IPS DF 6.9 (cell line): ENCODE data around the gene RXRB.

ENCODE experiments used
- DNase-seq: peaks from one replicate; pipeline ENCODE4 v3.0.0-alpha.2; 2013; ENCODE audit warnings: low read depth, low spot score
- H3K27ac ChIP-seq: one replicate; pipeline ENCODE4 v1.5.1; 2013; ENCODE audit warnings: low read length, control low read depth
- H3K27me3 ChIP-seq: 2 replicates; pipeline ENCODE4 v1.6.1; 2013; ENCODE audit warnings: mild to moderate bottlenecking, low read length; ENCODE audit not compliant: control insufficient read depth, insufficient read depth
- H3K36me3 ChIP-seq: 2 replicates; pipeline ENCODE4 v1.6.1; 2013; ENCODE audit warnings: low read length; ENCODE audit not compliant: control insufficient read depth, insufficient read depth
- H3K4me1 ChIP-seq: 2 replicates; pipeline ENCODE4 v1.6.1; 2013; ENCODE audit warnings: low read length; ENCODE audit not compliant: control insufficient read depth, insufficient read depth
- H3K4me3 ChIP-seq: 2 replicates; pipeline ENCODE4 v1.5.1; 2013; ENCODE audit warnings: mild to moderate bottlenecking, low read length
- H3K9me3 ChIP-seq: 2 replicates; pipeline ENCODE4 v1.6.1; 2013; ENCODE audit warnings: low read length, inconsistent platforms; ENCODE audit not compliant: control insufficient read depth, insufficient read depth
- WGBS: extraction: QIAGEN DNeasy Blood & Tissue Kit; methylation state at CpG from one replicate; pipeline ENCODE4 v1.1.7; 2013; ENCODE audit warnings: mixed read lengths, missing lambda C conversion rate; ENCODE audit not compliant: insufficient read length, insufficient coverage; 5-methylcytosine and 5-hydroxymethylcytosine counted together

Gene RXRB

DNA sequence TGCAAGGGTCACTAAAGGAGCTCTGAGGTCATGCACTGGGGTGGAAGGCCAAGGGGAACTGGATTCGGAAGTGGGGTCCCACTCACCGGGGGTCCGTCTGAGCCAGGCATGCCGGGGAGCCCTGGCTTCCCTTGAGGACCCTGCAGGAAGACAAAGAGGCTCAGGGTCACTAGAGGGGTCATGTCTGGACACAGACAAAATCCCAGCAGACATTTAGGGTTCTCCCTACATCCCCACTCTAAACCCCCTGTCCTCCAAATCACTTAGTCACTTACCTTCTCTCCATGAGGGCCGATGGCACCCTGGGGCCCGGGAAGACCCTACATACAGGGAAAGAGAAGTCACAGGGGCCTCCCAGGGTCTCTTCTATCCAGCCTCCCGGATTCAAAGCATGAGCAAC is 23.6 kb downstream of the RXRB start:
- no peaks in the 10 kb centered on the region for H3K36me3 ChIP-seq
- no peak for DNase-seq
- H3K4me3 ChIP-seq, result no peak overlapping the region
- H3K27me3 ChIP-seq, result no peaks in the 10 kb centered on the region
- no peaks in the 10 kb centered on the region; the same call in 1 of the 2 replicates for H3K4me1 ChIP-seq
- H3K9me3 ChIP-seq, result no peaks in the 10 kb centered on the region
- no peak overlapping the region for H3K27ac ChIP-seq
- WGBS, result no CpG with 5 or more reads among the region's 7 CpGs

DNA sequence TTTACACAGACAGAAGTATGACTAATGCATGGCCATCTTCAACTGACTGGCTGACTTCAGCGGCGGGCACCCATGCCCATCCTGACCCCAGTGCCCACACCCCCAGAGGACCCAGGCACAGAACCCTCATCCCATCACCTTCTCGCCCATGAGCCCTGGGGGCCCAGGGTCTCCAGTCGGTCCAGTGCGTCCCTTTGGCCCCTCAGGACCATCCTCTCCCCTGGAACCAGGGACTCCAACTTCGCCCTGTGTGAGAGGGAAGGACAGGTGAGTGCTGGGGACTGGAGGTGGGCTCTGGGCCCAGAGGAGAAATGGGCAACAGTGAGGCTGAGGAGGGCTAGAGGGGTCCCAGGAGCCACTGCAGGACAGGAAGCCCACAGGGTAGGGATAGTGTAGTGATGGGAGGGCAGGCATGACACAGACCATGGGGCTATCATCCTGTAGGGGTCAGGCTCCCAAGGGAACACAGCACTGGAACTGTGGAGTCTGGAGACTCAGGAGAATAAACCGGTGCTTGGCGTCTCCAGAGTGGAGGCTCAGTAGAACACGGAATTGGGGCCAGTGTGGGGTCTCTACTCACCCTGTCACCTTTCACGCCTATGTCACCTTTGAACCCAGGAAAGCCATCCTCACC is 24.9 kb downstream of the RXRB start:
- H3K27me3 ChIP-seq, result no peaks in the 10 kb centered on the region
- no peaks in the 10 kb centered on the region for H3K9me3 ChIP-seq
- DNase-seq, result no peak
- no peak overlapping the region for H3K4me3 ChIP-seq
- no peaks in the 10 kb centered on the region; the same call in 1 of the 2 replicates for H3K4me1 ChIP-seq
- no CpG with 5 or more reads among the region's 10 CpGs for WGBS
- H3K27ac ChIP-seq, result no peak overlapping the region
- no peaks in the 10 kb centered on the region for H3K36me3 ChIP-seq

DNA sequence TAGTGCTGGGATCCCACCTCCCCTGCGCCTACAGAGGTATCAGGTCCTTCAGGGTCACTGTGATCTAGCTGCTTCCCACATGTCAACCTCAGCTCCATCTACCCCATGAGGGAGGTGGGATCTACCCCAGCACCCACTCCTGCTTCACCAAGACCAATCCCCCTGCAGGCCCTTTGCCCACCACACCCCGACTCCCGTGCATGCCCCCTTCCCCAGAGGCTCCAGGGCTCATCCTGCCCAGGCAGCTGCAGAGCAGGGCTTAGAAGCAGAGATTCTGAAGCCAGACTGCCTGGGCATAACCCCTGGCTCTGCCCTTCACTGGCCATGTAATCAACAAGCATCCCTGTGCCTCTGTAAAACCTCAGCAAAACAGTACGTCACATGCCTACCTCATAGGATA is 25.7 kb downstream of the RXRB start:
- DNase-seq, result no peak
- no peaks in the 10 kb centered on the region for H3K36me3 ChIP-seq
- H3K4me1 ChIP-seq, result no peaks in the 10 kb centered on the region; the same call in 1 of the 2 replicates
- no peak overlapping the region for H3K27ac ChIP-seq
- no peaks in the 10 kb centered on the region for H3K27me3 ChIP-seq
- no CpG with 5 or more reads among the region's 4 CpGs for WGBS
- H3K4me3 ChIP-seq, result no peak overlapping the region
- H3K9me3 ChIP-seq, result no peaks in the 10 kb centered on the region

DNA sequence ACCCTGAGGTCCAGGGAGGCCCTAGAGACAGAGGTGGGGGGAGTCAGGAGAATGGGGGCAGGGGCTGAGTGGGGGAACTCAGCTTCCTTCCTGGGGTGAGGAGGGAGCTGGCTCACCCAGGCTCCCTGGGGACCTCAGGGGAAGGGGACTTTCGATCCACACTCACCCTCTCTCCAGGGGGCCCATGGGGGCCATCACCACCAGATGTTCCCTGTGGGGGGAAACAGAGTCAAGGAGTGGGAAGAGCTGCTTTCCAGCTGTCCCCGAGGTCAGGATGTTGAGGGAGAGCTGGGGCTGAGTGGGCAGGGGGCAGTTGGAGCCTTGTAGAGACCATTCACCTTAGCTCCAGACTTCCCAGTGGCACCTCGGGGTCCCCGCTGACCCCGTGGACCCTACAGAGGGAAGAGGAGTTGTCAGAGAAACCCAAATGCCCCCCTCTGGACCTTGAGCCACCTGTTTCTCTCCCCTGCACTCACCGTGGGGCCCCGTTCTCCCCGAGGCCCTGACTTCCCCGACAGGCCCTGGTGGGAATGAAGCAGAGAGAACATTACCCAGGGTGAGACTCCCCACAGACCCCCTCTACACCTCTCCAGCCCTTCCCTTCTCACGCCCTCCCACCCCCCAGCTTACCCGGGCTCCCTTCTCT is 26.8 kb downstream of the RXRB start:
- Histone ChIP-seq H3K27ac (no peak overlapping the region), H3K4me3 (no peak overlapping the region), H3K27me3 (no peaks in the 10 kb centered on the region), H3K9me3 (no peaks in the 10 kb centered on the region), H3K36me3 (no peaks in the 10 kb centered on the region), H3K4me1 (no peaks in the 10 kb centered on the region; the same call in 1 of the 2 replicates)
- WGBS, result no CpG with 5 or more reads among the region's 11 CpGs
- DNase-seq, result no peak

DNA sequence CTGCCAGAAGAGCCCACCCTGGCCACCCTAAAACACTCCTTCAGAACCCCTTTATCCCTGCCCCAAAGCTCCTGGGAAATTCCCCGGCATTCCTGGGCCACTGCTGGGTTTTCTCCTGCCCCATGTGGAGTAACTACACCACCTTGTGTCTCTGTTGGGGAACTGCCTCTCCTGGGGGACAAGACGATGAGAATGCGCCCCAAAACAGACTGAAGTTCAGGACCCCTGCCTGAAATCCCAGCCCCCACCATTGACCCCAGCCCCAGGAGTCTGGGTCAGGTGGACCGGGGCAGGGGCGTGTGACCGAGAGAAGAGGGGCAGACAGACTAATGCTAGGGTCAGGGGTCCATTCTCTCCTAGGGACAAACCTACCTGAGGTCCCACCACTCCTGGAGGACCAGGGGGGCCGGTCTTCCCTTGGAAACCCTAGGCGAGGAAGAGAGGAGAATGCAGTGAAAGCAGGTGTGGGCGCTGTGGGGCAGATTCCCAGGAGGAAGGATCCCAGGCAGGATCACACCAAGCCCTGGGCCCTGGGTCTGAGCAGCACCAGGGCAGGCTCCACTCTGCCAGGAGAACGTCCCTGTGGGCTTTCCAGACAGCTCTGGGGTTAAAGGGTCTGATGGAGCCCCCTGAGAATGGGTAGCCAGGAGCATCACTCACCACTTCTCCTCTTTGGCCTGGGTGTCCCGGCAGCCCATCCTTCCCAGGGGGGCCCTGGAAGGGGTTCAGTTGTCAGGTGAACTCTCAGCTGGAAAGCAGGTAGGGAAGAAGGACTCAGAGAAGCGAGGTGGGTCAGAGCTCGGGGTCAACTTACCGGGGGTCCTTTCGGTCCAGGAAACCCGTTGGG is 27.6 kb downstream of the RXRB start:
- no CpG with 5 or more reads among the region's 16 CpGs for WGBS
- Histone ChIP-seq H3K27me3 (no peaks in the 10 kb centered on the region), H3K4me3 (no peak overlapping the region), H3K4me1 (no peaks in the 10 kb centered on the region; the same call in 1 of the 2 replicates), H3K9me3 (no peaks in the 10 kb centered on the region), H3K36me3 (no peaks in the 10 kb centered on the region), H3K27ac (no peak overlapping the region)
- DNase-seq, result no peak

DNA sequence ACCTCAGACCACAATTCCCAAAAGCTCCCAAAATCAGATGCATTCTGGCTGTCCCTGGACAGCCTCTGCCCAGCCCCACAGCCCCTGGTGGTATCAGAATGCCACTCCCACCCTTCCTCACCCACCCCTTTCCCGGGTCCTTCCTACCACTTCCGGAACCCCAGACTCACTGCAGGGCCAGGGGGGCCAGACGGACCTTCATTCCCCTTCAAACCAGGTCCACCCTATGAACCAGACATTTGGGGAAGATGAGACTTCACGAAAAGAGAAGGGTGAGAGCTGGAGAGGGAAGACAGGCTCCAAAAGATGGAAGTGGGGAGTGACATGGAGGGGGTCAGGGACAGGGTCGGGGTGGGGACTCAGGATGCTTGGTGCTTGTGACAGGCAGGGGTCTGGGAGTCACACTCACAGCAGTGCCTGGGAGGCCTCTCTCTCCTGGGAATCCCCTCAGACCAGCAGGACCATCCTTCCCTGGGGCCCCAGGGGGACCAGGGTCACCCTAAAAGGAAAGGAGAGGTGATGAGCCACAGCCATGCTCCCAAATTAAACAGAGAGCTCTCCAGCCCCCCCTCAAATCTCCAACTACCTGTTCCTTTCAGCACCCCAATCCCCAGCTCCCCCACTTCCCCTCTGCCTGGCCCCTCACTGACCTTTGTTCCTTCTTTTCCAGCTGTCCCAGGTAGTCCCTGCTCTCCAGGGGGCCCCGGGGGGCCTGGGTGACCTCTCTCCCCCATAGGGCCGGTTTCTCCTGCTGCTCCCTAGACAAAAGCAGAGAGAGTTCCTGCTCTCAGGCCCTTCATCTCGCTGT is 28.4 kb downstream of the RXRB start:
- H3K4me1 ChIP-seq, result no peaks in the 10 kb centered on the region; the same call in 1 of the 2 replicates
- no peaks in the 10 kb centered on the region for H3K9me3 ChIP-seq
- DNase-seq, result no peak
- no peaks in the 10 kb centered on the region for H3K36me3 ChIP-seq
- no peak overlapping the region for H3K4me3 ChIP-seq
- H3K27me3 ChIP-seq, result no peaks in the 10 kb centered on the region
- no CpG with 5 or more reads among the region's 8 CpGs for WGBS
- H3K27ac ChIP-seq, result no peak overlapping the region

DNA sequence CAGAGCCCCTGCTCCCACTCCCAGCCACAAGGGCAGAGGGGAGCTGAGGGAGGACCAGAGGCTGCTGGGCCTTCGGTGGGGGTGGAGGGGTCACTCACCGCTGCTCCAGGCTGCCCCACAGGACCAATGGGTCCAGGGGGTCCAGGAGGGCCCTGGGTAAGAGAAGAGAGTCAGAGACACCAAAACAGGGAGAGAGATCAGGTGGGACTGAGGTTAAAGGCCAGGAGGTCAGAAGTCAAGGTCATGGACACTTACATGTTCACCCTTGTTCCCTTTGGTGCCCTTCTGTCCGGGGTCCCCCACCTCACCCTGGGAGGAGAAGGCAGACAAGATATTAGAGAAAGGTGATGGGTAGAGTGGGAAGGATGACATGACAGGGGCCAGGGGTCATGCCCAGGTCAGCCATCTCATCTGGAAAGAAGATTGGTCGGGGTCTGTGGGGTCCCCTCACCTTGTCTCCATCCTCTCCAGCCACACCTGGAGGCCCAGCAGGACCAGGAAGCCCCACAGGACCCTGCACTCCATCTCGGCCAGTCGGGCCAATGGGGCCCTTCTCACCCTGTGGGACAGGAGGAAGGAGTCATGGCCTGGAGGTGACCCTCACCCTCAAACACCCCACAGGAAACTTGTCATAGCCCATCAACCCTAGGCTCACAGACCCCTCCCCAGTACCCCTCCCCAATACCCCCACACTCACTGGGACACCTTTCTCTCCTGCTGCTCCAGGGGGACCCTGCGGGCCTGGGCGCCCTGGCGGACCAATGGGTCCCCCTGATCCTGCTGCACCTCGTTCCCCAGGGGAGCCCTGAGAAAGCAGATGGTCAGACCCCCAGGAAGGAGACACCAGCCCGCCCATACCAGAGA is 29.2 kb downstream of the RXRB start:
- DNase-seq, result no peak
- Histone ChIP-seq H3K27me3 (no peaks in the 10 kb centered on the region), H3K36me3 (no peaks in the 10 kb centered on the region), H3K4me1 (no peaks in the 10 kb centered on the region; the same call in 1 of the 2 replicates), H3K4me3 (no peak overlapping the region), H3K27ac (no peak overlapping the region), H3K9me3 (no peaks in the 10 kb centered on the region)
- no CpG with 5 or more reads among the region's 11 CpGs for WGBS

DNA sequence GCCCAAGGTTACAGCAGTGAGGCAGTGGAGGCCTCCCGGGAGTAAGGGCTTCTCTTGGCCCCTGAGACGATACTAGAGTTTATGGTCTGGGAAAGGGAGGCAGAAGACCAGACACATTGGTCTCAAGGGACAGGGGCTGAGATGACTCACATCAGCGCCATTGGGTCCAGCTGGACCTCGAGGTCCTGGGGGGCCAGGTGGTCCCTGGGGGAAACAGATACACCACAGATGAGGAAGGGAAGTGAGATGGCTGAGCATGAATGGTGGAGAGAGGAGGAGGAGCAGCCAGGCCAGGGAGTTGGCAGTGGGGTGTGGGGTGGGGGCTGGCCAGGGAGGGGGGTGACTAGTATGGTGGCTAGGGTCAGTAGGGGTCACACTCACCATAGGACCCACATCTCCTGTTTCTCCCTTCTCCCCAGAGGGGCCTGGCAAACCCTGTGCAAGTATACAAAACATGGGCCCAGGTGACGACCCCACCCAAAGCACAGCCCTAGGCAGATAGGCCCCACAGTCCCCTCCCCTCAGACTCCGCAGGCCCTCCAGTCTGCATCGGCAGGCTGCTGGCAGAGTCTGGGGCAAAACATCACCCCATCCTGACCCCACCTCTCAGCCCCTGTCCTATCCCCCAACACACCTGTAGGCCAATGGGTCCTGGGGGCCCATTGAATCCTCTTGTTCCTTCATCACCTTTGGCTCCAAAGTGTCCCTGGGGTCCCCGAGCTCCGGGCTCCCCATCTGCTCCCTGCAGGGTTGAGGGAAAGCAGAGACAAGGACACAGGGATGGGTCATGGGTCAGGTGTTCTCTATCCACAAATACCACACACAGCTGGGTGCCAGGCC is 30.1 kb downstream of the RXRB start:
- no peak overlapping the region for H3K4me3 ChIP-seq
- H3K27ac ChIP-seq, result no peak overlapping the region
- H3K36me3 ChIP-seq, result no peaks in the 10 kb centered on the region
- no peaks in the 10 kb centered on the region for H3K27me3 ChIP-seq
- DNase-seq, result no peak
- no peaks in the 10 kb centered on the region; the same call in 1 of the 2 replicates for H3K4me1 ChIP-seq
- WGBS, result no CpG with 5 or more reads among the region's 9 CpGs
- no peaks in the 10 kb centered on the region for H3K9me3 ChIP-seq
